GM12873 (cell line): ENCODE results near the gene SUSD4.

Source experiments
- TF ChIP-seq, protein P1 (sequence below): IDR thresholded peaks from 2 replicates; pipeline ENCODE4 v1.5.1; 2012; ENCODE audit warnings: low read depth, mild to moderate bottlenecking, moderate library complexity, low read length, control low read depth; ENCODE audit not compliant: insufficient read depth; ENCODE audit errors: missing control alignments

The SUSD4 gene

DNA sequence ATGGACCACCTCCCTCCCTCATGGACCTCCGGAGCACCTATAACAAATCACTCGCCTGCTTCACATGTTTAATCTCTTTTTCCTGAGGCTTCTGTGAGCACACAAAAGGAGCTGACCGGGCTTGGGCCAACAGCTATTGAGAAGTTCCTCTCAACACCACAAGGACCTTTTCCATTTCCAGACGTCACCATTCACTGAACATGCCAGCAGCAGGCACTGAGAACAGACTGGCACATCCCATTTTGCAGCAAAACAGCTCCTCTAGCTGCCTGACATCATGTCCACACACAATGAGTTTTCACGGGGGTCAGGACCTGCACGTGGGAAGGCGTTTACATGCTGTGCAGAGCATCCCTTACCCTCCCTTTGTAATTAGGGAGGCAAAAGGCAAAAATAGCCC is 11.0 kb downstream of the SUSD4 start:
- TF ChIP-seq, protein P1, sequence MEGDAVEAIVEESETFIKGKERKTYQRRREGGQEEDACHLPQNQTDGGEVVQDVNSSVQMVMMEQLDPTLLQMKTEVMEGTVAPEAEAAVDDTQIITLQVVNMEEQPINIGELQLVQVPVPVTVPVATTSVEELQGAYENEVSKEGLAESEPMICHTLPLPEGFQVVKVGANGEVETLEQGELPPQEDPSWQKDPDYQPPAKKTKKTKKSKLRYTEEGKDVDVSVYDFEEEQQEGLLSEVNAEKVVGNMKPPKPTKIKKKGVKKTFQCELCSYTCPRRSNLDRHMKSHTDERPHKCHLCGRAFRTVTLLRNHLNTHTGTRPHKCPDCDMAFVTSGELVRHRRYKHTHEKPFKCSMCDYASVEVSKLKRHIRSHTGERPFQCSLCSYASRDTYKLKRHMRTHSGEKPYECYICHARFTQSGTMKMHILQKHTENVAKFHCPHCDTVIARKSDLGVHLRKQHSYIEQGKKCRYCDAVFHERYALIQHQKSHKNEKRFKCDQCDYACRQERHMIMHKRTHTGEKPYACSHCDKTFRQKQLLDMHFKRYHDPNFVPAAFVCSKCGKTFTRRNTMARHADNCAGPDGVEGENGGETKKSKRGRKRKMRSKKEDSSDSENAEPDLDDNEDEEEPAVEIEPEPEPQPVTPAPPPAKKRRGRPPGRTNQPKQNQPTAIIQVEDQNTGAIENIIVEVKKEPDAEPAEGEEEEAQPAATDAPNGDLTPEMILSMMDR = no peak

DNA sequence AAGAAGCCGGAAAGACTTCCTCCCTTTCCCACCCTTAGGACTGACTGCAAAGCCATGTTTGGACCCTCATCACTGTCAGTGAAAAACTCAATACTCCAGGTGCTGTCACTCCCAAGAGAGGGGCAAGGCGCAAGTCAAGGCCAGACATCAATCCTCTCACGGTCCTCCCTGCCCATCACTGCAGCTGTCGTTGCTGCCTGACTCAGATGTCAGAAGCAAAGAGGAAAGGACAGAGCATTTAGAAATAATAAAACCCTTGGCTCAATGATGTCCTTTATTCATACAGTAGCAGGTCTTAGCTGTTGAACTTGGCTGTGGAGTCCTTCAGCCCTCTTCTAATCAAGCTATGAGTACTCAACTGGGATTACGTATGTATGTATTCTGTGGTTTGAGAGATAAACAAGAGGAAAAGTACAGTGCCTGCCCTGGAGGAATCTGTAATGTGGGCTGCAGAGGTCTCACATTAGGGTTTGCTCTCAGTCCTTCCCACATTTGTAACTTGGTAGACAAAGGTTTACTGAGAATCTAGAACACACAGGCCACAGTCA is 13.5 kb downstream of the SUSD4 start:
- TF ChIP-seq, protein P1 = no peak

DNA sequence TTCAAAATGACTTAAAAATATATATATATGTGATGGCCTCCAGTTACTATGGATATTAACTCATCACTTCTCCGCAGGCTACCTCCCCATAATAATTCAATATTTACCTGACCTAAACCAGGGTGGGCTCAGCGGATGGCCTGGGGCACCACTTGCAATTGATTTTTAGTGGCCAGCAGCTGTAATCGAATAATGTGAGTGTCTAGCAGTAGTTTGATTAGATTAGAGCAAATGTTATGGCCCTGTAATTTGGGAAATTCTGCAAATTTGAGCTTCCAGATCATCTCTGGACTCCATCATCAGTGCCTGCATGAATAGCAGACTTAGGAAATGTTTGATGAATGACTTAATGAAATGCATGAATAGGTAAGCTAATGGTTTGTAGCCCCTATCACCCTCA is 14.7 kb downstream of the SUSD4 start:
- TF ChIP-seq, protein P1 = no peak

DNA sequence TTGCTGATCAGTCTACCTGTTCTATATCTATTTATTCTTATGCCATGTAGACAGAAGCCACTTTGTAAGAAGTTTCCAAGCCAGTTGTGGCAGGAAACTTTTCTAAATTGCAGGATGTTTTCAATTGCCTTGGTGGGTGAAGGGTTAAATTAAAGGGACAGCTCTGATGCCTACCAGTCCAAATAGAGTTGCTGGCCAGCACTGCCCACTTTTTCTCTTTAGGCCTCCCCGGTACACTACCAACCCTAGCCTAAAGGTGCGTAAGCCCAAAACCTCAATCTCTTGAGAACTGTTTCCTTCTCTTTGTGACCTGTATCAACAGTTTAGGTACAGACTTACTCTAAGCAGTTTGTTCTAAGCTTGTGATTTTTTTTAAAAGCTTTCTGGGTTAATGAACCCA is 15.5 kb downstream of the SUSD4 start:
- TF ChIP-seq, protein P1 = no peak

DNA sequence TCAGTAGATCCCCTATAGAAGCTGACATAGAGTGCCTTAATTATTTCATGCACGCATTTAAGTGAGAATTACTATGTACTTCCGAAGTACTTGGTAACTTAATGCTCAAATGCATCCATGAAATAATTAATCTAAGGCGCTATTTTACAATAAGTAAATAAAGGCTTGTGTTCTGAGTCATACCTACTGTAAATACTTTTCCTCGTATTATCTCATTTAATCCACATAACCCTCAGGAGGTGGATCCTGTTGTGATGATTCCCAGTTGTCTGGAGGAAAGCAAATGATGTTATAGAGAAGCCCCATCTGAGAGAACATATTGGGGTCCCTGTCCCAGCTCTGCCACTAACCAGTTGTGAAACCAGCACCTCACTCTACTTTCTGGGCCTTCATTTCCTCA is 16.4 kb downstream of the SUSD4 start:
- TF ChIP-seq, protein P1 = no peak

DNA sequence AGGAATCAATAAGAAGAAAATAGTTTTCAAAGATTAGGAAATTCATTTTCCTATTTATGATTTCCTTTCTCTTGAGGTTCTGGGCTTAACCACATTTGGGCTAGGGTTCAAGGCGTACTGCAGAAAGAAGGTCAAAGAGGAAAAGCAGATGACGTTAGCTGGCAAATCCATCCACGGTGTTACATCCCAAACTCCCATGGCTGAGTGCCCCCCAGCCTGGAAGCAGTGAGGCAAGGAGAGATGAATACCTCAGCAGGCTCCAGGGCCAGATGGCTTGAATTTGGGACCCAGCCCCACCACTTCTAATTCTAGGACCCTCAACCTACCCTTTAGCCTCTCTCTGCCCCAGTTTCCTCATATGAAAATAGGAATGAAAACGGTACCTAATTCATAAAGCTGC is 17.7 kb downstream of the SUSD4 start:
- TF ChIP-seq, protein P1 = no peak

DNA sequence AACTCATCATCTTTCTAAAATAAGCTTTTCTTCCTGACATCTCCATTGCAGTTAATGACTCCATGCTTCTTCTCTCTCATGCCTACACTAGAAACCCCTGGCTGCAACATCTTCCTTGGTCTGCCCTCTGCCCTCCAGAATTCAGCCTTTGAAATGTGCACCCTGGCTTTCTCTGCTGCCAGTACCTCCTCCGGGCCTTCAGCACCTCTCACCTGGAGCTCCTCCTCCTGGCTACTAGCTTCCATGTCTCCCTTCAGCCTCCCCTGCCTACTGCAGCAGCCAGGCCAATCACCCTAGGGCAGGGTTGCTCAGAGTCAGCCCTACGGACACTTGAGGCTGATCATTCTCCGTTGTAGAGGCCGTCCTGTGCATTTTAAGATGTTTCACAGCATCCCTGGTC is 18.3 kb downstream of the SUSD4 start:
- TF ChIP-seq, protein P1 = no peak

DNA sequence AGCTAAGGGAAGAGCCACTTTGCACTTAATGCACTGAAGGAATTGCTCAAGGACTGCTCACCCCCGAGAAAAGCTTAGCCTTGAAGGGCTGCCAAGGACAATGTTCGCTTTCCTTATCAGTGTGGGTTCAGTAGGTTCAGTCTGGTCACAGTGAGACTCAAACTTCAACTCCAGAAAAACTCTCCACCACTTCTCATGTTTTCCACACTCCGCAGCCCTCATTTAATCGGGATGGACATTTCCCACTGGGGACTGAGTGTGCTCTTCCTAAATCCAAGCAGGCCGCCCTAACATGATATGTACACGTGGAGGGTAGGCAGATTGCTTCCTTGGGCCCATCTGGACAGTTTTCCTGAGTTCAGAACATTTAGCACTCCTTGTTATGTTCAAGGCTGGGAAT is 19.5 kb downstream of the SUSD4 start:
- TF ChIP-seq, protein P1 = no peak
